C4-2B (cell line): ENCODE results near the gene FAM72B.
"Not testable (repeated sequence)": the region's sequence is repeated elsewhere in the genome, so short reads cannot be mapped to it uniquely, and the experiment has no call there.

ENCODE experiments used
- CTCF ChIP-seq: fragments of 450-650 bp; conservative IDR thresholded peaks from 2 replicates; pipeline ENCODE4 v1.5.1; 2017; ENCODE audit warnings: mild to moderate bottlenecking
- ZFX ChIP-seq: fragments of 450-650 bp; IDR thresholded peaks from 2 replicates; pipeline ENCODE4 v1.6.1; 2017

GRCh38 chr1:121151294-121151693, 32.8 kb downstream of the FAM72B start:
- TF ChIP-seq CTCF, ZFX: not testable (repeated sequence)
